Breast epithelium (tissue), 3 donors: ENCODE measurements around the gene NRCAM.

Source experiments
- CTCF ChIP-seq, 3 donors: fragments of 450-650 bp; IDR thresholded peaks; one replicate each; pipeline ENCODE4 v1.5.1; 2016 to 2017; ENCODE audit warnings: antibody characterized with exemption in 3 of 3, mild to moderate bottlenecking in 3 of 3, moderate library complexity in 3 of 3
- POLR2A ChIP-seq: fragments of 450-650 bp; IDR thresholded peaks from one replicate; pipeline ENCODE4 v1.6.1; 2016; ENCODE audit warnings: antibody characterized with exemption, mild to moderate bottlenecking, moderate library complexity
- POLR2AphosphoS5 ChIP-seq, 3 donors: sonication (generic); formaldehyde crosslinking; IDR thresholded peaks; one replicate each; pipeline ENCODE4 v1.6.1; 2017; ENCODE audit warnings: antibody characterized with exemption in 3 of 3

- TF ChIP-seq CTCF (IDR thresholded peaks at IDR 0.05) = no peak
- no peak for TF ChIP-seq POLR2A
- no peak for TF ChIP-seq POLR2AphosphoS5 (IDR thresholded peaks at IDR 0.05)
These were observed 191.2 kb downstream of the NRCAM start for GRCh38 chr7:108265007-108265406.
